Liver (tissue), 10 donors: ENCODE measurements around the gene PDCD7. TPM values are rescaled to one million over a fixed set of nuclear protein-coding genes. Genes with fewer than 3 reads are reported as not detected.

Experiments used
- DNase-seq: peaks from one replicate; pipeline ENCODE4 v3.0.0-alpha.2; 2017; ENCODE audit warnings: low spot score
- H3K27ac ChIP-seq, 2 donors: one replicate each; pipeline ENCODE4 v1.7.0; 2013; ENCODE audit warnings: inconsistent platforms in 2 of 2, low read length in 2 of 2, control low read depth in 1 of 2, low read depth in 1 of 2, mild to moderate bottlenecking in 1 of 2
- H3K27me3 ChIP-seq, 4 donors: one replicate each; pipeline versions ENCODE4 v1.6.1 to v1.7.0; 2013; ENCODE audit warnings: low read length in 3 of 4, inconsistent platforms in 1 of 4, mild to moderate bottlenecking in 1 of 4, moderate library complexity in 1 of 4; ENCODE audit not compliant: control insufficient read depth in 4 of 4, insufficient read depth in 4 of 4
- H3K36me3 ChIP-seq, 4 donors: one replicate each; pipeline versions ENCODE4 v1.6.1 to v1.7.0; 2013; ENCODE audit warnings: low read length in 3 of 4, mild to moderate bottlenecking in 3 of 4, low read depth in 1 of 4, moderate library complexity in 1 of 4; ENCODE audit not compliant: control insufficient read depth in 4 of 4, insufficient read depth in 3 of 4
- H3K4me1 ChIP-seq, 4 donors: one replicate each; pipeline versions ENCODE4 v1.6.1 to v1.7.0; 2013; ENCODE audit warnings: low read length in 3 of 4, mild to moderate bottlenecking in 3 of 4, moderate library complexity in 1 of 4; ENCODE audit not compliant: control insufficient read depth in 4 of 4, insufficient read depth in 4 of 4
- H3K4me3 ChIP-seq, 3 donors: one replicate each; pipeline versions ENCODE4 v1.6.1 to v1.7.0; 2013; ENCODE audit warnings: low read length in 3 of 3, control low read depth in 1 of 3, low read depth in 1 of 3, mild to moderate bottlenecking in 1 of 3
- H3K9ac ChIP-seq, 2 donors: one replicate each; pipeline ENCODE4 v1.7.0; 2013; ENCODE audit warnings: low read length in 2 of 2, mild to moderate bottlenecking in 2 of 2, moderate library complexity in 2 of 2, control low read depth in 1 of 2, low read depth in 1 of 2
- H3K9me3 ChIP-seq, 4 donors: one replicate each; pipeline versions ENCODE4 v1.6.1 to v1.7.0; 2013; ENCODE audit warnings: low read length in 3 of 4; ENCODE audit not compliant: control insufficient read depth in 4 of 4
- GABPA ChIP-seq, 2 donors: IDR thresholded peaks in 1 of 2; conservative IDR thresholded peaks in 1 of 2; 2 replicates each; pipeline ENCODE4 v1.6.1; 2016; ENCODE audit warnings: antibody characterized with exemption in 2 of 2, mild to moderate bottlenecking in 1 of 2, moderate library complexity in 1 of 2
- SP1 ChIP-seq: IDR thresholded peaks from 2 replicates; pipeline ENCODE4 v1.6.1; 2018; ENCODE audit warnings: antibody characterized with exemption, mild to moderate bottlenecking
- WGBS: extraction: QIAGEN DNeasy Blood & Tissue Kit; methylation state at CpG from one replicate; pipeline ENCODE4 v1.1.7; 2013; 5-methylcytosine and 5-hydroxymethylcytosine counted together
- polyA plus RNA-seq, 2 donors: library from polyadenylated mRNA; stranded (reverse) in 1 of 2; unstranded in 1 of 2; fragments of 200-250 nt in 1 of 2; fragments of >200 nt in 1 of 2; fragmentation: Nextera tagmentation in 1 of 2; extraction: Ambion mirVana in 1 of 2; gene quantifications; one replicate each; pipeline versions ENCODE4 v1.2.1 to v1.2.3, GENCODE V29; 2013 to 2015
- small RNA-seq: library from RNA; depleted of rRNA; stranded (forward); fragments of <200 nt; gene quantifications from one replicate; pipeline ENCODE3, GENCODE V24; 2014
- total RNA-seq, 2 donors: library from RNA; depleted of rRNA; stranded (reverse); fragments of >200 nt; gene quantifications; one replicate each; pipeline ENCODE4 v1.2.3, GENCODE V29; 2014
- donor health status: healthy.
- donor health status: healthy.
- donor health status: healthy.
- donor health status: healthy.
- donor health status: healthy.

PDCD7 gene
- total and polyA plus RNA-seq, 4 donors: 3.0 to 9.5 (median 6.7) TPM

- 18% methylated on average over 66 of the region's 66 CpGs for WGBS
- H3K27ac ChIP-seq: no peak within 1 kb of the TSS
- H3K36me3 ChIP-seq: no peaks in the 10 kb centered on the region
- no peaks in the 10 kb centered on the region for H3K27me3 ChIP-seq
- H3K4me3 ChIP-seq: peak within 1 kb of the TSS in 1 of 3 donors; percentile 27
- TF ChIP-seq GABPA (IDR thresholded peaks at IDR 0.05 in 1 of 2, conservative IDR thresholded peaks at IDR 0.05 in 1 of 2) (no peak), SP1 (no peak)
- H3K4me1 ChIP-seq: peaks cover 0 to 2% (median 0%) of the 10 kb centered on the region in 4 donors
- H3K9ac ChIP-seq: no peak within 1 kb of the TSS
- no peaks in the 10 kb centered on the region for H3K9me3 ChIP-seq
- DNase-seq: no peak
Observed at GRCh38 chr15:65067645-65068402, 65.8 kb downstream of the PDCD7 start, which contains the start of gene RASL12. Gene RASL12, minus strand, starts transcription at chr15:65067991. Its CDS starts 156 bp downstream, at chr15:65067835.

Small RNA genes lying within 50 kb of the gene (small RNA-seq; reads per million reads assigned to genes)
- not detected for gene AC013553.1

Other genes starting within 250 kb of the PDCD7 start
- gene ANKDD1A, start 221.9 kb downstream of the PDCD7 start, total RNA-seq: 1 to 10 TPM in 1 of 2 donors, under 1 TPM in 1; 0.65 to 1.0 TPM
- under 1 TPM; 0.32 to 0.53 TPM for gene ANKDD1A, start 221.9 kb downstream of the PDCD7 start, polyA plus RNA-seq
- 10 to 100 TPM; 27.4 to 43.2 TPM for gene SPG21, start 143.9 kb downstream of the PDCD7 start, total RNA-seq
- 10 to 100 TPM; 39.2 to 50.7 TPM for gene SPG21, start 143.9 kb downstream of the PDCD7 start, polyA plus RNA-seq
- gene MTFMT, start 104.2 kb downstream of the PDCD7 start, total RNA-seq: 10 to 100 TPM in 1 of 2 donors, 1 to 10 TPM in 1; 6.8 to 14.7 TPM
- gene MTFMT, start 104.2 kb downstream of the PDCD7 start, polyA plus RNA-seq: 1 to 10 TPM; 8.1 to 8.7 TPM
- 1 to 10 TPM in 1 of 2 donors, under 1 TPM in 1; 0.25 to 2.1 TPM for gene SLC51B, start 88.4 kb downstream of the PDCD7 start, total RNA-seq
- 1 to 10 TPM in 1 of 2 donors, under 1 TPM in 1; 0.33 to 1.9 TPM for gene SLC51B, start 88.4 kb downstream of the PDCD7 start, polyA plus RNA-seq
- gene RASL12, start 65.8 kb downstream of the PDCD7 start, total RNA-seq: under 1 TPM; 0.70 to 0.92 TPM
- under 1 TPM; 0.50 to 0.57 TPM for gene RASL12, start 65.8 kb downstream of the PDCD7 start, polyA plus RNA-seq
- not detected for gene KBTBD13, start 57.1 kb downstream of the PDCD7 start, total RNA-seq
- gene KBTBD13, start 57.1 kb downstream of the PDCD7 start, polyA plus RNA-seq: not detected
- gene UBAP1L, start 18.6 kb downstream of the PDCD7 start, total RNA-seq: 1 to 10 TPM in 1 of 2 donors, under 1 TPM in 1; 0.79 to 6.9 TPM
- 1 to 10 TPM in 1 of 2 donors, under 1 TPM in 1; 0.57 to 1.0 TPM for gene UBAP1L, start 18.6 kb downstream of the PDCD7 start, polyA plus RNA-seq
- 10 to 100 TPM; 39.0 to 79.4 TPM for gene CLPX, start 51.5 kb upstream of the PDCD7 start, total RNA-seq
- gene CLPX, start 51.5 kb upstream of the PDCD7 start, polyA plus RNA-seq: 10 to 100 TPM; 24.8 to 43.1 TPM
- 1 to 10 TPM in 1 of 2 donors, under 1 TPM in 1; 0.28 to 2.6 TPM for gene CILP, start 77.7 kb upstream of the PDCD7 start, total RNA-seq
- under 1 TPM; 0.36 to 0.52 TPM for gene CILP, start 77.7 kb upstream of the PDCD7 start, polyA plus RNA-seq
- gene PARP16, start 153.1 kb upstream of the PDCD7 start, total RNA-seq: 1 to 10 TPM; 4.0 to 5.5 TPM
- gene PARP16, start 153.1 kb upstream of the PDCD7 start, polyA plus RNA-seq: 1 to 10 TPM; 5.9 to 6.9 TPM
- gene RNU5A-1, start 162.2 kb upstream of the PDCD7 start, total RNA-seq: not detected
- gene RNU5A-1, start 162.2 kb upstream of the PDCD7 start, polyA plus RNA-seq: not detected
- gene RNU5B-1, start 170.9 kb upstream of the PDCD7 start, total RNA-seq: not detected
- gene RNU5B-1, start 170.9 kb upstream of the PDCD7 start, polyA plus RNA-seq: not detected
- 1 to 10 TPM in 1 of 2 donors, not detected in 1; 1.5 TPM for gene IGDCC3, start 244.2 kb upstream of the PDCD7 start, total RNA-seq
- not detected for gene IGDCC3, start 244.2 kb upstream of the PDCD7 start, polyA plus RNA-seq